Activated CD8-positive, alpha-beta memory T cell treated with anti-CD3 and anti-CD28 coated beads for 48 hours (primary cell): ENCODE data around the gene NFATC1.

Source experiments
- DNase-seq, 3 experiments: peaks; one replicate each; pipeline ENCODE4 v3.0.0-alpha.2; 2020; ENCODE audit warnings: low read depth in 2 of 3, low spot score in 2 of 3

Gene NFATC1

GRCh38 chr18:79438898-79439627 is 43.3 kb downstream of the NFATC1 start:
- no peak for DNase-seq

GRCh38 chr18:79439628-79440023 is 43.9 kb downstream of the NFATC1 start:
- no peak for DNase-seq

- DNase-seq, result no peak
These were observed 44.8 kb downstream of the NFATC1 start for GRCh38 chr18:79440316-79441110.

GRCh38 chr18:79441420-79441819 is 45.7 kb downstream of the NFATC1 start:
- DNase-seq, result no peak

DNA sequence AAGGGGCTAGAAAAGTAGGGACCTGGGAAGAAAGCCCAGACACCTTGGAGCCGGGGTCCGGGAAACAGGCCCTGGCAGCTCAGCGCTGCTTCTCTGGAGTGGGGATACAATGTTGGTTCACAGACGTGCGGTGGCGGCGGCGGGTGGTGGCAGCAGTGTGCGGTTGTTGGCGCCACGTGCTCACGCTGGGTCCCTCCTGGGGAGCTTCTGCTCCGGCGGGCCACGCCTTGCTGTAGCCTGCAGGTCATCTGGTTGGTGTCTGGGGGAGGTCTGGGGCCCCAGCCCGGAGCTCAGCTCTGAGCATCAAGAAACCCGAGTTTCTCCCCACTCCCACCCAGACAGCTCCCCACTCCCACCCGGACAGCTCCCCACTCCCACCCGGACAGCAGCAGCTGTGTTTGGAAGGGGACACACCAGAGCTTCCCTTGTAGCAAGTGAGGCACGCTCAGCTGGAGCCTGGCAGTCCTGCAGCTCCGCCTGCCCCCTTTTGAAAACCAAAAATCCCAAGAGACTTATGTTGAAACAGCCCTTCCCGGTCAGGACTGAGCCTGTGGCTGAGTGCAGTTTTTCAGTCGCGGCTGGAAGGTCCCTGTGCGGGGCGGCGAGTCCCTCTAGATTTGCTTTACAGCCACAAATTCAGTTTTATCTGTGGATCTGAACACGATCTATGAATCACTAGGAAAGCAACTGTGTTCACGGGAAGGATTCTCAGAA is 46.9 kb downstream of the NFATC1 start:
- no peak for DNase-seq

- no peak for DNase-seq
These were observed 49.5 kb downstream of the NFATC1 start for GRCh38 chr18:79445221-79445620.

- DNase-seq, result no peak
These were observed 50.2 kb downstream of the NFATC1 start for GRCh38 chr18:79445696-79446561.

DNA sequence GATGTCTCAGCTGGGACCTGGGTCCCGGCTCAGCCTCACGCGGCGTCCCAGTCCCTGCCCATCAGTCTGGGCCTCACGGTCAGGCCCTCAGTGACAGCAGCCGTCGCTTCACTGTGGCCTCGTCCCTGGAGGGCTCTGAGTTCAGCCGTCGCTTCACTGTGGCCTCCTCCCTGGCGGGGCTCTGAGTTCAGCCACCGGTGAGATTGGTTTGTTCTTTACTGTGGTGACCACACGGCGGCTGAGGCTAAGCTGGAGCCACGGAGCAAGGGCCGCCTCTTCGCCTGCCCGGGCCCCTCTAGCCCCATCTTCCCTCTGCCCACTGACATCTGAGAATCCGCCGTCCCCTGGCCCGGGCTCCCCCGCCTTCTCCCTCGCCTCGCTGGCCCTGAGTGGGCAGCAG is 51.2 kb downstream of the NFATC1 start:
- DNase-seq, result no peak

- DNase-seq, result no peak
These were observed 52.1 kb downstream of the NFATC1 start for GRCh38 chr18:79447703-79448367.

GRCh38 chr18:79448621-79449020 is 52.9 kb downstream of the NFATC1 start:
- no peak for DNase-seq

DNA sequence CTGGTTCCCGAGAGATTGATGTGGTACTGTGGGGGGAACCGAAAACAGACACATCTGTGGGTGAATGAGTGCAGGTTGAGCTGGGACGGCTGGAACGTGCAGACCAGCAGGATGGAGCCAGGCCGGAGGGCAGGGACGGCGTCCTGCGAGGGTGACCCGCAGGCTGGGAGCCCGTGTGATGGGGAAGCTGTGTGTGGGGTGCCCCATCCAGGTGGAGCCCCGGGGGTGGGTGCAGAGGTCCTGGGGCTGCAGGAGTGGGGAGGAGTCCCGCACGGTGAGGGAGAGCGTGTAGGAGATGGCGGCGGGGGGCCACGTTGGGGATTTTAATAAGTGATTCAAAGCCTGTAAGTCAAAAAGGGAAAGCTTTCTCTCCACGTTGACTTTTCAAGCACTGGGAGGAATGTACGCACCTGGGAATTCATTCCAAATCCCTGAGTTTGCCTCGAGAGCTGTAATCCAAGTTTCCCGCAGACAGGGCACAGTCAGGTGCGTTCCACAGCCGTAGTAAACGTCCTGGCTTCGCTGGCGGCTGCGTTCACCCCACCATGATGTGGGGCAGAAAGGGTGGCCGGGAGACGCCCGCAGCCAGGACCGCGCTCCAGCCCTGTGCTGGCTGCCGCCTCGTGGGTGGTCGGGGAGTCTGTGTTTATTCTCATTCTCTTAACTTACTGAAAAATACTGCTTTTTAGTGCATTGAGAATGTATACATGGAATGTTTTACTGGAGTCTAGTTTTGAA is 54.0 kb downstream of the NFATC1 start:
- DNase-seq, result no peak

DNA sequence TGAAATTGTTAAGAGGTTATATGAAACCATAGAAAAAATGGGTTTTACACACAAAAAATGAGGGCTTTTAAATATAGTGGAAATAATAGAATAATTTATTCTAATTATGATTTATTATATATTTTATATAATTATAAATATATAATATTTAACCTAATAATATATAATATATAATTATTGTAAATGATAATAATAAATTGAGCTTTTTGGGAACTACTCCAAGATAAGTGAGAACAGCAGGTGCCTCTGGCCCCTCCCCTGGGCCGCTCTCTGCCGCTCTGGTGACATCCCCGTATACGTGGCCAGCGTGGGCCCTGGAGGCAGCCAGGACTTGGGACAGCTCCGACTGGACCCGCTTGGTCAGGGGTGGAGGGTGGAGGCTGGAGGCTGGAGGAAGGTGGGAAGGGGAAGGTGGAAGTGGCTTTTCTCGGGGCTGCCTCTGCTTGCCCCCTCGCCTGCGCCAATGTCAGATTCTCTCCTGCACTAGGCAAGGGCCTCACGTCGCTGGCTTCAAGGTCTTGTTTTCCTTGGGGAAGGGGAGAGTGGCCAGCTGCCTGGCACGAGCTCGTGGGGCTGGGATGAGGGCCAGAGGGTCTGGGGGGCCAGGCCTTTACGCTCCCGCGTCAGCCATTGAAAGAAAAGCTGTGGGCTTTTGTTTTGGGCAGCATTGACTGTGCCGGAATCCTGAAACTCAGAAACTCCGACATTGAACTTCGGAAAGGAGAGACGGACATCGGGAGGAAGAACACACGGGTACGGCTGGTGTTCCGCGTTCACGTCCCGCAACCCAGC is 54.8 kb downstream of the NFATC1 start:
- no peak for DNase-seq

- DNase-seq, result no peak
These were observed 55.8 kb downstream of the NFATC1 start for GRCh38 chr18:79451237-79452125.

DNA sequence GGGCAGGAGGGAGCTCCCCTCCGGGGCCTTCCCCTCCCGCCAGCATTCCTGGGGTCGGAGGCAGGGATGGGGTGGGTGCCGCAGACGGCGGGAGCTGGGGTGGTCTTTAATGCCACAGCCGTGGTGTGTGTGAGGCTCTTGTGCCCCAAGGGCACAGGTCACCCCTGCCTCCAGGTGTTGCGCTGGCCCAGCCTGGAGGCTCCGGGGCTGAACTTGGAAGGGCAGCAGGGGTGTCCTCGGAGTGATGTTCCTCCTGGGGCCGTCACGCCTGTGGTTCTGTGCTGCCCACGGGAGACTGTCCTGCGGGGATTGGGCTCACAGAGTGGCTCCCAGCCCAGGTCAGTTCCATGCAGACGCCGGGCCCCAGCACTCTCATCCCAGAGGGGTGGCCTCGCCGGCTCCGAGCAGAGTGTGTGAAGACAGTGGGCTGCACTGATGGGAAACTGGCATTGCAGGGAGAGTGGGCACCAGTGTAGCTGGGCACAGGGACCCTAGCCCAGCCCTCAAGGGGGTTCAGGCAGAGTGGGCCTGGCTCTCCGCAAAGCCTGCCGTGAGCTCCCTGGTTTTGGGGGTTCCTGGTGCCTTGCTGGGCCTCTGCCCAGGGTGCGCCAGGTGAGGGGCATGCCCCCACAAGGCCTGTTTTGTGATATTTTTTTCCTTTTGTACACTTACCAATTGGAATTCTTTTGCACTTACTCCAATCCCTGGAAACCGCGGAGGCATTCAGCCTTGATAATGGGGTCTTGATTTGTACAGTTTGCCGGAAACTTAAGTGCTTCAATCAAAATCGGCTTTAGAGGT is 56.7 kb downstream of the NFATC1 start:
- no peak for DNase-seq

GRCh38 chr18:79452991-79453645 is 57.4 kb downstream of the NFATC1 start:
- no peak for DNase-seq
